HK-2 (cell line): ENCODE results near the gene EVI2B.
"Not testable (repeated sequence)": the region's sequence is repeated elsewhere in the genome, so short reads cannot be mapped to it uniquely, and the experiment has no call there.

Experiments
- DNase-seq: peaks from one replicate; pipeline ENCODE4 v3.0.0-alpha.2; 2018; ENCODE audit not compliant: unreplicated experiment

EVI2B gene

DNA sequence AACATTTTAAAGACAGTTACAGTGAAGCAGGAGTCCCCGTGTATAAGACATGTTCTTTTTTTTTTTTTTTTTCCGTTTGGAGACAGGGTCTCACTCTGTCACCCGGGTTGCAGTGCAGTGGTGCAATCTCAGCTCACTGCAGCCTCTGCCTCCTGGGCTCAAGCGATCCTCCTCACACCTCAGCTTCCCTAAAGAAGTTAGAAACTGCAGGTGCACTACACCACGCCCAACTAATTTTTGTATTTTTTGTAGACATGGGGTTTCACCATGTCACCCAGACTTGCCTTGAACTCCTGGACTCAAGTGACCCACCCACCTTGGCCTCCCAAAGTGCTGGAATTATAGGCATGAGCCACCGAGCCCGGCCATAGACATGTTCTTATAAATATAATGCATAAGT, 3.0 kb downstream of the EVI2B start:
- no peak for DNase-seq

DNA sequence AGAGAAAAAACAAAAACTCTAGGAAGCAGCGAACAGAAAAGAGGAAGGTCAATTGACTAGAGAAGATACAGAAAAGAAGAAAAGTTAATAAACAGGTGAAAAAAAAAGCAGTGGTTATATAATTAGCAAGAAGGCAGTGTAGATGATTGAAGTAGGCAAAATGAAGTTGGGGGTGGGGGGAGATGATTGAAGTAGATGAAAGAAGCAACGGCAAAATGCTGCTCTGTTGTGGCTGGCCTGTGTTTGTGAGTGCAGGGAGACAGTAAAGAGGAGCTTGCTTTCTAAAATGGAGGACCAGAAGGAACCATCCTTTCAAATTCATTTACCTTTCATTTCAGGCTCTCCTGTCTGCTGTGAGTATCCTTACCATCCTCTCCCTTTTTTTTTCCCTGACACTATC, 3.6 kb downstream of the EVI2B start:
- no peak for DNase-seq

DNA sequence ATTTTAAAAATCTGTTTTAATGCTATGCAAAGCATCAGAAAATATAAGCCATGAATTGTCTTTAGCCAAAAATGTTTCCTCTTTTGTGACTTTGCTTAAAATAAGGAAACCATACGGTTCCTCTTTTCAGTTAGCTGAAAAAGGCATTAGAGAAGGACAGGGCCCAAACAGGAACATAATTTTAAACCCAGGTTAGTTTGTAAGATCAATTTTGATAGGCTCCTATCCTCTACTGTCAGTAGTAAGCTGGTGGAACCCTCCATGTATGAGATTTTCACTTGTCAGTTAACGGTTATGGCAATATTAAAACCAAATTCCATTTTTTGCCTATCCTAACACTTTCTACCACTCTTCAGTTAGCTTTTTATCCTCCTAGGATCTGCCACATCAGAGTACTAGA, 4.3 kb downstream of the EVI2B start:
- DNase-seq, result no peak

DNA sequence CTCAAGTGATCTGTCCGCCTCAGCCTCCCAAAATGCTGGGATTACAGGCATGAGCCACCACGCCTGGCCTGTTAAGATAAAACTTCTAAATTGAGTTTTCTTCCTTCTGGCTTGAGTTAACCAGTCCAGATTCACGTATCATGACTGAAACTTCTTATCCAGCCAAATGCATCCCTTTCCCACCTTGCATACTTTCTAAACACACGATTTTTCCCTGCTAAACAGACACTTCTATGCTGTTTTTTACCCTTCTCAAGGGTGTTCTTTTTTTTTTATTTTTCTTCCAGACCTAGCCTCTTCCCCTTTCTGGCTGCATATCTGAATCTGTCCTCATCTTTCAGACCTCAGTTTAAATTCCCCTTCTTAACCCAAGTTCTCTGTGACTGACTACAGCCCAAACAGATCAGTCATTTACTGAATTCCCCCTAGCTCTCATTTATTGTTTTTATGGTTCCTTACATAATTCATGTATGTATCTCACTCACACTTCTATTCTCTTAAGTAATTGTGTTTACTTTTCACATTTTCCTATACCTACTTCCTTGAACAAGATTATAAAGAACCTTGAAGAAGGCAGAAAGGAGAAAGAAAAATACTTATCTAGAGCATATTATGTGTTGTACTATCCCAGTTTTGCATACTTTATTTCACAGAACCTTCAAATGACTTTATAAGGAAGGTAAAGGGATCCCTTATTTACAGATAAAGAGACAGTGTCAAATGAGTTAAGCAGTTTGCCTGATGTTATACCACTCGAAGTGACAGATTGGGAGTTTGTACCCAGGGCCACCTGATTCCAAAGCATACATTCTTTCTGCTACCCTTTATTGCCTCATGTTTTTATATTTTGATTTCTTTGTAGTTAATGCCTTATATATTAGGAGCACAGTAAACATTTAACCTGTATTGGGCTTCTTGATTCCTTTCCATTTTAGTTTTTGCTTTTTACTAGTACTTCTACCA, 5.2 kb downstream of the EVI2B start:
- DNase-seq, result no peak

DNA sequence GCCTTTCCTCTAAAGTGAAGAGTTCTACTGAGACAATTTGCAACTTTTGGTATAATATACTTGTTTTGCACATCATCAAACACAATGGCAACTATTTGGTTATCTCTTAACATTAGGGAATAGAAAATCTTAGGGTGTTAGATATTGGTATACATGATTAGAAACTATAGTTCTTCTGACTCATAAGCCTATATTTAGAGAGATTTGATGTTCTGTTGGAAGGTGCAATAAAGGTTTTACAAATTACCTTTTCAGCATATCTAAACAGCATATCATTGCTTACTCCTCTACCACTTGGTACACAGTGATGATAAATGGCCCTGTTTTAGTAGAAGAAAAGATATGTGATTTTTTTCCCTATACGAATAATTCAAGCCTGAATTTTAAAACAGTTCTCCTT, 6.2 kb downstream of the EVI2B start:
- DNase-seq, result no peak

DNA sequence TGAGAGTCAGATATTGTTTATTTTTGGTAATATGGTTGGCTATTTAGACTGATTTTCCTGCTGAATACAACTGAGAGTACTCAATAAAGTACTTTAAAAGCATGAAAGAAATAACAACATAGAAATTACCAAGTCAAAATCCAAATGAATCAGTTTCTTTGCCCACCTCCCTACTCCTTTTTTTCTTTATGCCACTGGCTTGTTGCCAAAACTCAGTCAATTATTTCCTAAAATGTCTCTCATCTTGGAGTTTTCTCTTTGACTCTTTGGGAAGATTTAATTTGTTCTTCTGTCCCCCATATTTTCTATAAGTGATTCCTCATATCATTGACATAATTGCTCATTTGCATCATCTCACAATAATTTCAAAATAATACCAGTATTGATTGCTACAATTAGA, 14.2 kb downstream of the EVI2B start:
- no peak for DNase-seq

DNA sequence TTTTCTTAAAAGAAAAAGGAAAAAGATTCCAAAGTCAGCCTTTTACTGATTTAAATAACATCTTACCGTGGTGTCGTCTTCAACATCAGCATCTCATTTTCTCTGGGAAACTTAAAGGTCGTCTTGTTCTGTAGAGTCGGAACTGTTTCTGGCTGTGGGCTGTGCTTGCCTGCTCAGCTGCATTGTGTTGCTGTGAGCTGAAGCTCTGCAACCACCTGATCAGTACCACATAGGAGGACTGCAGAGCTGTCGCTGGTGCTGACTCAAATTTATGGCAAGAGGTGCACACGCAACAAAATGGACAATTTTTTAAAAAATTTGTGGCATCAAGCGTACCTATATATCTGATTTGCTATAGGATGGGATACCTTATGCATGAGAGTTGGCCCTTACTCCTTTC, 16.8 kb downstream of the EVI2B start, which contains the start of gene OMG:
Gene OMG (minus strand): TSS at position 150 of the 400 bp plus-strand sequence. CDS start 908 bp downstream, outside the sequence.
- DNase-seq, result no peak

DNA sequence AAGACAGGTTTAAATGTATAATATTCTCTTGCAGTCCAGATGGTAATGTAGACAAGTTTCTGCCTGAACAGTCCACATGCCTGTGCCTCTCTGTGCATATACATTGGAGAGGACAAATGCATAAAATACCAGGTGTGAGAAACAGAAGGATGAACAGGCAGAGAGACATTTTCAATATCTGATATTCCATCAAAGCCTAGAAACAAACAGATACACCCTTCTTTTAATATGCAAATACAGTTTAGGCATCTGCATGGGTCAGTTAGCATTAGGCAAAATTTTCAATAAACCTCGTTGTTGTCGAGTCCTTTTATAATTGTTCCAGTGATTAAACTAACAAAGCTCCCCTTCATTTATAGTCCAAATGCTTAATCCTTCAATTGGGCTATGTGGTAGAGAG, 17.7 kb downstream of the EVI2B start:
- DNase-seq, result no peak

DNA sequence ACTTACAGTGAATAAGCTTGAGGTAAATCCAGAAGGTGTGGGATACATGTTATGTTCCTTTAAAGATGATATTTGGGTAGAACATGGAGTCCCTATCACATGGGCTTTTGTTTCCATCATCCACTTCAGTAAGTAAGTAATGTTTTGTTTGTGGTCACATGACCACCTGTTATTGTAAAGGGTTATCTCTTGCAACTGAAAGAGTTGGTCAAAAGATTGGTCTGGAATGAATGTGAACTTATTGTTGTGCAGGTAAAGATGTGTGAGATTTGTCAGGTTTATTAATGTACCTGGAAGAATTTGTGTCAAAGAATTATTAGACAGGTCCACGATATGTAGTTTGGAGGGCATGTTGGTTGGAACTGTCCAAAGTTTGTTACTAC, 18.4 kb downstream of the EVI2B start:
- DNase-seq, result no peak

DNA sequence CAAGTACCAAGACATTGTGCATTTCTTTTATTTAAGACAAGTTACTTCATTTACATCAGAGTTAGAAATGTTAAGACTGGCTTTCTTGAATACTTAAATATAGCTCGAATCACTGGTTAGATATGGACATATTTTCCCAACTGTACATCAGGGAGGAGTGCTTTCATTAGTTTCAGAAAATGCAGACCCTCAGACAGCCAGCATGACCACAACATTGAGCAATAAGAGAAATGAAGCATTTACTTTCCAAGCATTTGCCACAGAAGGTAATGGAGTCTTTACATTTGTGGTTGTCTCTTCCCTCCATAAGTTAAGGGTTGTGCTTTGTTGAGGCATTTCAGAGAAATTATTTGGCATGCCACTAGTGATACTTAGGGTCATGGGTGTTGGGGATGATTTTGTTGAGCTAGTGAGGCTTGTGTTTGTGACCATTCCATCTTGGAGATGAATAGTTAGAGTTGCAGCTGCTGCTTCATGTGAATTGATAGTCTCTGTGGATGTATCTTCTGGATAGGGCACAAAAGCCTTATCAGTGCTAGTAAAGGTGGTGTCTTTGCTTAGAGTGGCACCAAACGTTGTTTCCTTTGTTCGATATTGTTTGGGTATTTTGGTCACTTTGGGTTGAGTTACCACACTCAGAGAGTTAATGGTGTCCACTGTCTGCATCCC, 18.9 kb downstream of the EVI2B start:
- no peak for DNase-seq

DNA sequence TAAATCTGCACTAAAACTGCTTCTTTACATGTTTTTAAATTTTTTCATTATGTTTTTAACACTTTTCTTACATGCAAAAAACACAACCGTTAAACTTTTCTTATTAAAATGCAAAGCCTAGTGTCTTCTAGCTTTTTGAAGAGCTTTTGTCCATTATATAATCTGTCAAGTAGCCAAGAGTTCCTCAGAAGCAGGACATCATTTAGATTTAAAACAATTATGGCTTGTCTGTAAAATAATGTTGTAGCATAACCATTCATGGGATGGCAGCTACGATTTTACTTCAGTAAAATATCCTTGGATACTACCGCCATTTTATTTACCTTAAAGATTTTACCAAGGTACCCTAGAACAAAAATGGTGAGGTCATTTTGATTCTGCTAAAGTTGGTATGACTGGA, 19.6 kb downstream of the EVI2B start:
- DNase-seq, result no peak

DNA sequence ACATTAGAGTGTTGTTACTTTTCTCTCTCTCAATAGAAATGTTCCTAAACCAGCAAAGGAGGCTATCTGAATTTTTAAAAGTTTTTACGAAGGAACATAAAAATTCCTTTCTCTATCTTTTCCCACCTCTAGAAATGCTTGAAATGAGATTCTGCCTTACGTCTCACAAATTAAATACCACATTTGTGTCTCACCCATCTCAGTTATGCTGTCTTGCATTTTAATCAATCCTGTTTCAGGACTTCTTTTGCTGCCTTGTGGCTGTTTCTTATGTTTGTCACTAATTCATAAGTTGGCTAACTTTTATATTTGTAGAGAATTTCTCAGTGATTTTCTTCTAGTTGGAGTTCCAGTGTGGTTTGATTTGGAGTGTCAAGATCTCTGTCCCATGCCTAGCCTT, 20.3 kb downstream of the EVI2B start:
- DNase-seq, result no peak

DNA sequence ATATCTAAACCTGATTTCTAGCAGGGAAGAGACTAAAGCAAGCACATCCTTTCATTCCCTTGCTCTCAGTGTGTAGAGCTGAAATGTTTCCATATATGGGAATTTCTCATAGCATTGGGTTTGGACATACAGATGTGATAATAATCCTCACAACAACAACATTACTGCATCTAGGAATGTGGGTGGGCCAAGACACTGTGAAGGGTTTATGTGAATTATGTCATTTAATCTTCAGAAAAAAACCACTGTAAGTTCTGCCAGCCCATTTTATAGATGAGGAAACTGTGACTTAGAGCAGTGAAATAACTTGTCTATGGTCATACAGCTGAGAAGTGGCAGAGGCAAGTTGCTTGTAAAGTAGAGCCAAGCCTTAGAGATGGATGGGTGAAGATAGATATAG, 22.0 kb downstream of the EVI2B start:
- DNase-seq, result no peak

DNA sequence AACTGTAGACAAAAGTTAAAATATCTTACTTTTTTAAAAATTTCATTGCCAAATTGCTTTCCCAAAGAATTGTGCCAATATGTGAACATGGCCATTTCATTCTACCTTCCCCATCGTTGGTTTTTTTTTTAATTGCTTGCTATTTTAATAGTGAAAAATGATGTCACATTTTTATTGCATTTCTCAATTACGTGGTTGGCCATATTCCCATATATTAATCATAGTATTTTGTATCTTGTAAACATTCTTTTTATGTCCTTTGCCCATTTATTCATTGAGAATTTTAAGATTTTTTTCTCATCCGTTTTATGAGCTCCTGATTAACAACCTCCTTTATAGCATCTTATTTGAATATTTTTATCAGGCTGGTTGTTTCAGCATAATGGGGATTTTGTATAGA, 24.1 kb downstream of the EVI2B start:
- no peak for DNase-seq

DNA sequence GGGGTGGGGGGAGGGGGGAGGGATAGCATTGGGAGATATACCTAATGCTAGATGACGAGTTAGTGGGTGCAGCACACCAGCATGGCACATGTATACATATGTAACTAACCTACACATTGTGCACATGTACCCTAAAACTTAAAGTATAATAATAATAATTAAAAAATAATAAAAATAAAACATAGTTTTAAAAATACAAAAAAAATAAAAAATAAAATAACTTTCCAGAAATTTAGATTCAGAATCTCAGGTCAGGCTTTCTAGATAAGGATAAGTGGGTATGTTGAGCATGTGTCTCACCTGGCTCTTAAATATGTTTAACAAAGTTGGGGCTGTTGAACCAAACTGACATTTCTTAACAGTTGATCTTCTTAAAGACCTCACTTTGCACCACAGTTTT, 25.9 kb downstream of the EVI2B start:
- not testable (repeated sequence) for DNase-seq

DNA sequence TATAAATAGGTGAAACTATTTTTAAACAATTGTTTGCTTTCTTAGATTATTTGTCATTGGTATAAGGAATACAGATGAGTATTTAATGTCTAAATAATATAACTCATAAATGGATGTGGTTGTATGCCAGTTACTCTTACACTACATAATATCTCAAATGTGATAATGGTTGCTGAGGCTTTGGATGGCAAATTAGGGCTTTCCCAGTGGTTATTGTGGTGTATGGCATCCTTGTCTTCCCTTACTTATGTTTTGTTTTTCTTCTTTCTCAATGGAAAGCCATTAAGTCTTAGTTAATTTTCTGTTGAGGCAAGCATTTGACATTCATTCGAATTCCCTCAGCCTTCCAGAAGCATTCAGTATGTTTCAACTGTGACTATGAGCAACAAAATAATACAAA, 27.3 kb downstream of the EVI2B start:
- no peak for DNase-seq

DNA sequence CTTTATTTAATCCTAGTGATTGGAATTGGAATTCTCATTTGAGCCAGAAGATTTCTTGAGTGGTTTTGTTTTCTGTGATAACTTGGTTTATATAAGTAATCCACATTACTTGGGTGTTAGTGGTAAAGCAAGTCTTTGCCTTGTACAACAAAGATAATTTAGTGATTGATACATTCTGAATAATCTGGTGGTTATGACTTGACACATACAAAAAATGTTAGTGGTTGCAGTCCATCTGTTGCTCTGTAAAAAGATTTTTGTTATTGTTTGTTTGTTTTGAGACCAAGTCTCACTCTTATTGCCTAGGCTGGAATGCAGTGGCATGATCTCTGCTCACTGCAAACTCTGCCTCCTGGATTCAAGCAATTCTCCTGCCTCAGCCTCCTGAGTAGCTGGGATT, 30.0 kb downstream of the EVI2B start:
- no peak for DNase-seq

DNA sequence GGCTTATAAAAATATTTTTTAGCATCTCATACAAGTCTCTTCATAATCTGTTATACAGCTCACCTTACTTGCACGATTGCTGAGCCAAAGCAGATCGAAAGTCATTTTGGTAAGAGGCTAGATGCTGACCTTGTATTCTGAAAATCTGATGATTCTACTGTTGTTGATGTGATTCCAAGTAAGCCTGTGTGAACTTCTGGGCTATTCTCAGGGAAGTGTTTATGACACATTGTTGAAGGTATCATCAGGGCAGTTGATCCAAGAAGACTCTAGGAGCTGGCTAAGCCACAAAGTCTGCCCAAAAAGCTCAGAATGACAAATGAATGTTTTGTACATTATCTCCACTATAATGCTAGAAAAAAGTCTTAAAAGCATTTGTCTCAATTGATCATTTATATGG, 32.8 kb downstream of the EVI2B start:
- DNase-seq, result no peak

DNA sequence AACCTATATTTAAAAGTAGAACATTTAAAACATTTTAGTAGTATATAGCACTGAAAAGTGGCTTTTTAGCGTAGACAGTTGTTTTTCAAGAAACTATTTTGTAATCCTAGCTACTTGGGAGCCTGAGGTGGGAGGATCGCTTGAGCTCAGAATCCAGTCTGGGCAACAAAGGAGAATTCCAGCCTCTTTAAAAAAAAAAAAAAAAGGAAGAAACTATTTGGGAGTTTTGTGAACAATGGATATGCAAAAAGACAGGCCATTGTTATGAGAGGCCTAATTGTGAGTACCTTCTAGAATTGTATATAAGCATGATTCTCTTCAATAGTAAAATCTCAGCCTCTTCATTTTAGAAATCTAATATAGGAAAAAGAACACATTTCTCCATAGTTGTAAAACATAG, 34.5 kb downstream of the EVI2B start:
- no peak for DNase-seq

DNA sequence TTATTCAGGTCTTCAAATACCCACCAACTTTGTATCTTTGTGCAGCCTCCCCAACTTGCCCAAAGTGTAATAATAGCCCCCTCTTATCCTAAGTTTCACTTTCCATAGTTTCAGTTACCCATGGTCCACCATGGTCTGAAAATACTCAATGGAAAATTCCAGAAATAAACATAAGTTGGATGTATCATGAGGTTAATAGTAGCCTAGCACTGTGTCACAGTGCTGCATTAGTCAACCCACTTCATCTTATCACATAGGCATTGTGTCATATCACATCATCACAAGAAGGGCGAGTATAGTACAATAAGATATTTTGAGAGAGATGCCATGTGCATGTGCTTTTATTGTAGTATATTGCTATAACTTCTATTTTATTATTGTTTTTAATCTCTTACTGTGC, 38.7 kb downstream of the EVI2B start:
- DNase-seq, result no peak

DNA sequence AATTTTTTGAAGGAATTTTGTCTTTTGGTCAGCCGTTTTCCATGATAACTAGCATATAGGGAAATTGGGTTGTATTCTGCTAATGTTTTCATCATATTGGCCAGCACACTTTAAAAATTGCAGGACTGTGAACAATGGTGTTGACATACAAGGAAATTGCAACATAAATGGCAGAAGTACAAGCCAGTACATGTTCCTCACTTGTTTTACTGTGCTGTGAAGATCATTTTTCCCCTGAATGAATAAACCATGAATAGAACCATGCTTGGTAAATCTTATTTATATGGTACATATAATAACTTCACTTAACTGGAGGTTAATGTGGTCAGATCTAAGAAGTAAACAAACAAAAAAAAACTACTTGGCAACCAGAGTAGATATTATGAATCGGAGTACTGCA, 39.6 kb downstream of the EVI2B start:
- no peak for DNase-seq

DNA sequence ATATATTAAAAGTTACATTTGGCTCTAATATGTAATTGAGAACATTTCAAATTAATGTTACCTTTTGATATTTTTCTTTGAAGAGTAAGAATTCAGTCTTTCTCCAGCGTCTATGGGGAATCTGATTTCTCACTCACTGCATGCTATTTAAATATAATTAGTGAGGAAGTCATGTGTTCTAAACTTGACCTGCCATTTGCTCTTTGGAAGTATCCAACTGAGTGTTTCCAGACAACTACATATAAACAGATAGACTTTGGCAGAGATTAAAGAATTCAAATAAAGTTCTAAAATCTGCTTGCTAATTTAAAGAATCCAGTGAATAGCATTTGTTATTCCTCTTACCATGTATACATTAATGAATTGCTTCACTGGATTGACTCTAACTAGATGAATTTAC, 40.3 kb downstream of the EVI2B start:
- DNase-seq, result no peak

DNA sequence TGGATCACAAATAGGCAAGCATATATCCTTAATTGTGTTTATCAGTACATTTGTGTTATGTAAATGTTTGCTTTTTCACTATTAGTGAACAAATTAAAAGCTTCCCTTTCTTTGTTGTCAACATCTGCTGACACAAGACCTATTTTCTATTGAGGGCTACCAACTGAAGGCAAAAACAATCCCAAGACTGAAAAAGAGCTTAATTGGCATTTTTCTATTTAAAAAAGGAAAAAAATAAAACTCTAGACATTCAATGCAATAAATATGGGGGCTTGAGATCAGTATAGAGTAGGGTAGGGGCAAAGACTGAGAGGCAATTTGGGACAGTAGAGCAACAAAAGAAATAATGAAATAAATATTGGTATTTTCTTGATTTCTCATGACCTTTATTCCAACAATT, 41.1 kb downstream of the EVI2B start:
- DNase-seq, result no peak
